ENCODE data around the gene MRPS27. TPM values are rescaled to one million over a fixed set of nuclear protein-coding genes. Genes with fewer than 3 reads are reported as not detected.

The MRPS27 gene
- polyA plus RNA-seq, 1 experiment = 98.3 TPM

GRCh38 chr5:72351376-72351775 lies 31.3 kb upstream of the MRPS27 start:
- no peaks in the 10 kb centered on the region for H3K9me3 ChIP-seq (ENCODE audit: control insufficient read depth, insufficient read depth, low read length)
- no peak for TF ChIP-seq CTCF (IDR thresholded peaks at IDR 0.05; ENCODE audit: low read depth, low read length)
- no peak overlapping the region for H3K4me3 ChIP-seq (ENCODE audit: low read depth, low read length)
- POLR2A ChIA-PET = no interaction called here
- no peak for DNase-seq (ENCODE audit: low read depth, low spot score)
- no peaks in the 10 kb centered on the region for H3K27me3 ChIP-seq (ENCODE audit: control insufficient read depth, insufficient read depth, low read length)
- H3K27ac ChIP-seq (ENCODE audit: low read depth, low read length) = no peak overlapping the region
- CTCF ChIA-PET = no interaction called here

- TF ChIP-seq CTCF (IDR thresholded peaks at IDR 0.05; ENCODE audit: low read depth, low read length) = no peak
- Histone ChIP-seq H3K4me3 (ENCODE audit: low read depth, low read length) (no peak overlapping the region), H3K9me3 (ENCODE audit: control insufficient read depth, insufficient read depth, low read length) (no peaks in the 10 kb centered on the region), H3K27ac (ENCODE audit: low read depth, low read length) (peak overlapping the region; percentile 95), H3K27me3 (ENCODE audit: control insufficient read depth, insufficient read depth, low read length) (no peaks in the 10 kb centered on the region)
- ChIA-PET POLR2A (interaction anchor here (0.7 to 1.7 kb wide), 4 partner anchors 15 to 486 kb away, joined by 3 to 4 read pairs (median 4); partner anchors contain the start of genes MRPS27 and PTCD2), CTCF (interaction anchor here (0.7 to 1.7 kb wide), 2 partner anchors 19 to 26 kb away, joined by 3 to 4 read pairs; no protein-coding TSS in a partner anchor)
- DNase-seq (ENCODE audit: low read depth, low spot score) = peak; percentile 83
These were observed 27.8 kb upstream of the MRPS27 start for GRCh38 chr5:72347801-72348308.

- TF ChIP-seq CTCF (IDR thresholded peaks at IDR 0.05; ENCODE audit: low read depth, low read length) = no peak
- Histone ChIP-seq H3K4me3 (ENCODE audit: low read depth, low read length) (no peak overlapping the region), H3K27ac (ENCODE audit: low read depth, low read length) (no peak overlapping the region), H3K27me3 (ENCODE audit: control insufficient read depth, insufficient read depth, low read length) (no peaks in the 10 kb centered on the region), H3K9me3 (ENCODE audit: control insufficient read depth, insufficient read depth, low read length) (no peaks in the 10 kb centered on the region)
- CTCF ChIA-PET = no interaction called here
- no peak for DNase-seq (ENCODE audit: low read depth, low spot score)
- POLR2A ChIA-PET = no interaction called here
These were observed 26.4 kb upstream of the MRPS27 start for GRCh38 chr5:72346398-72346797.

- ChIA-PET POLR2A (no interaction called here), CTCF (no interaction called here)
- Histone ChIP-seq H3K27ac (ENCODE audit: low read depth, low read length) (no peak overlapping the region), H3K4me3 (ENCODE audit: low read depth, low read length) (no peak overlapping the region), H3K9me3 (ENCODE audit: control insufficient read depth, insufficient read depth, low read length) (no peaks in the 10 kb centered on the region), H3K27me3 (ENCODE audit: control insufficient read depth, insufficient read depth, low read length) (no peaks in the 10 kb centered on the region)
- TF ChIP-seq CTCF (IDR thresholded peaks at IDR 0.05; ENCODE audit: low read depth, low read length) = no peak
- no peak for DNase-seq (ENCODE audit: low read depth, low spot score)
These were observed 18.7 kb upstream of the MRPS27 start for GRCh38 chr5:72338689-72339209.

GRCh38 chr5:72337159-72337558 lies 17.1 kb upstream of the MRPS27 start:
- Histone ChIP-seq H3K27ac (ENCODE audit: low read depth, low read length) (no peak overlapping the region), H3K9me3 (ENCODE audit: control insufficient read depth, insufficient read depth, low read length) (no peaks in the 10 kb centered on the region), H3K4me3 (ENCODE audit: low read depth, low read length) (no peak overlapping the region), H3K27me3 (ENCODE audit: control insufficient read depth, insufficient read depth, low read length) (no peaks in the 10 kb centered on the region)
- DNase-seq (ENCODE audit: low read depth, low spot score) = no peak
- ChIA-PET POLR2A (no interaction called here), CTCF (no interaction called here)
- TF ChIP-seq CTCF (IDR thresholded peaks at IDR 0.05; ENCODE audit: low read depth, low read length) = no peak

All from AG04450 (cell line).